HEK293 (cell line): ENCODE results near the gene ZFAND3.

Experiments used
- CTCF ChIA-PET: fragments of 350-600 bp; formaldehyde crosslinking; extraction: SDS; loops from one replicate; lab custom pipeline; 2021; ENCODE audit warnings: antibody characterized with exemption; lab: Yijun Ruan, JAX
- POLR2A ChIA-PET: fragments of 300-600 bp; formaldehyde crosslinking; extraction: SDS; loops from one replicate; lab custom pipeline; 2020; ENCODE audit warnings: antibody characterized with exemption, inconsistent platforms; lab: Yijun Ruan, JAX
- H3K27ac ChIP-seq: fragments of 200-500 bp; sonication (Bioruptor generic); 2 replicates; pipeline ENCODE4 v1.5.1; 2014; ENCODE audit warnings: low read depth, low read length, control low read depth, inconsistent platforms; ENCODE audit errors: extremely low read depth
- H3K36me3 ChIP-seq, 2 experiments: fragments of 200-500 bp in 1 of 2; sonication (Bioruptor generic) in 1 of 2; 1 replicate in 1 of 2; 2 replicates in 1 of 2; pipeline ENCODE4 v1.5.1; 2014 to 2017; ENCODE audit warnings: inconsistent platforms in 2 of 2, low read length in 2 of 2; ENCODE audit not compliant: control insufficient read depth in 2 of 2, insufficient read depth in 1 of 2
- H3K4me1 ChIP-seq: fragments of 200-500 bp; sonication (Bioruptor generic); 2 replicates; pipeline ENCODE4 v1.5.1; 2014; ENCODE audit warnings: mild to moderate bottlenecking, low read length, inconsistent platforms; ENCODE audit not compliant: control insufficient read depth, insufficient read depth
- H3K4me3 ChIP-seq: 2 replicates; pipeline ENCODE4 v1.5.1; 2011; ENCODE audit warnings: low read depth, mild to moderate bottlenecking, control low read depth, low read length, moderate library complexity
- H3K9me3 ChIP-seq: fragments of 200-500 bp; sonication (Bioruptor generic); 2 replicates; pipeline ENCODE4 v1.5.1; 2014; ENCODE audit warnings: low read depth, low read length, inconsistent platforms; ENCODE audit not compliant: control insufficient read depth, insufficient read depth
- BCL6B ChIP-seq: fragments of 450-650 bp; formaldehyde crosslinking; IDR thresholded peaks from 2 replicates; pipeline ENCODE4 v1.5.1; 2017; ENCODE audit warnings: missing biosample characterization, missing genetic modification characterization
- GFI1B ChIP-seq: fragments of 450-650 bp; formaldehyde crosslinking; IDR thresholded peaks from 2 replicates; pipeline ENCODE4 v1.5.1; 2016; ENCODE audit warnings: missing biosample characterization, missing genetic modification characterization
- KLF10 ChIP-seq: fragments of 450-650 bp; IDR thresholded peaks from 2 replicates; pipeline ENCODE4 v1.5.1; 2018; ENCODE audit warnings: missing biosample characterization, mild to moderate bottlenecking, missing genetic modification characterization
- OSR2 ChIP-seq: fragments of 450-650 bp; formaldehyde crosslinking; IDR thresholded peaks from 2 replicates; pipeline ENCODE4 v1.5.1; 2016; ENCODE audit warnings: missing biosample characterization, missing genetic modification characterization
- PRDM4 ChIP-seq: fragments of 450-650 bp; formaldehyde crosslinking; IDR thresholded peaks from 2 replicates; pipeline ENCODE4 v1.5.1; 2017; ENCODE audit warnings: missing biosample characterization, missing genetic modification characterization
- PRDM6 ChIP-seq: fragments of 450-650 bp; formaldehyde crosslinking; IDR thresholded peaks from 2 replicates; pipeline ENCODE4 v1.5.1; 2017; ENCODE audit warnings: missing biosample characterization, missing genetic modification characterization
- SALL2 ChIP-seq: fragments of 450-650 bp; formaldehyde crosslinking; IDR thresholded peaks from 2 replicates; pipeline ENCODE4 v1.5.0; 2017; ENCODE audit warnings: missing biosample characterization, mild to moderate bottlenecking, missing genetic modification characterization, borderline replicate concordance
- SCRT1 ChIP-seq: fragments of 450-650 bp; formaldehyde crosslinking; IDR thresholded peaks from 2 replicates; pipeline ENCODE4 v1.5.1; 2016; ENCODE audit warnings: missing biosample characterization, missing genetic modification characterization, borderline replicate concordance
- SP7 ChIP-seq: fragments of 450-650 bp; formaldehyde crosslinking; IDR thresholded peaks from 2 replicates; pipeline ENCODE4 v1.5.1; 2016; ENCODE audit warnings: missing biosample characterization, missing genetic modification characterization
- WT1 ChIP-seq: fragments of 450-650 bp; formaldehyde crosslinking; IDR thresholded peaks from 2 replicates; pipeline ENCODE4 v1.5.1; 2016; ENCODE audit warnings: missing biosample characterization, missing genetic modification characterization
- ZBTB17 ChIP-seq: fragments of 450-650 bp; formaldehyde crosslinking; IDR thresholded peaks from 2 replicates; pipeline ENCODE4 v1.5.1; 2016; ENCODE audit warnings: missing biosample characterization, missing genetic modification characterization
- ZBTB44 ChIP-seq: fragments of 450-650 bp; IDR thresholded peaks from 2 replicates; pipeline ENCODE4 v1.5.1; 2018; ENCODE audit warnings: missing biosample characterization, mild to moderate bottlenecking, missing genetic modification characterization
- ZBTB49 ChIP-seq: fragments of 450-650 bp; formaldehyde crosslinking; IDR thresholded peaks from 2 replicates; pipeline ENCODE4 v1.5.1; 2016; ENCODE audit warnings: missing biosample characterization, missing genetic modification characterization, low read depth
- ZBTB7A ChIP-seq: fragments of 450-650 bp; formaldehyde crosslinking; IDR thresholded peaks from 2 replicates; pipeline ENCODE4 v1.5.1; 2016; ENCODE audit warnings: low read depth, missing biosample characterization, missing genetic modification characterization
- ZFP69B ChIP-seq: fragments of 450-650 bp; formaldehyde crosslinking; IDR thresholded peaks from 2 replicates; pipeline ENCODE4 v1.5.1; 2016; ENCODE audit warnings: missing biosample characterization, missing genetic modification characterization
- ZNF114 ChIP-seq: fragments of 450-650 bp; formaldehyde crosslinking; IDR thresholded peaks from 2 replicates; pipeline ENCODE4 v1.5.0; 2017; ENCODE audit warnings: missing biosample characterization, missing genetic modification characterization
- ZNF140 ChIP-seq: fragments of 450-650 bp; formaldehyde crosslinking; IDR thresholded peaks from 2 replicates; pipeline ENCODE4 v1.5.1; 2016; ENCODE audit warnings: missing biosample characterization, missing genetic modification characterization
- ZNF26 ChIP-seq: fragments of 450-650 bp; formaldehyde crosslinking; IDR thresholded peaks from 2 replicates; pipeline ENCODE4 v1.5.1; 2016; ENCODE audit warnings: missing biosample characterization, missing genetic modification characterization
- ZNF324 ChIP-seq: fragments of 450-650 bp; formaldehyde crosslinking; IDR thresholded peaks from 2 replicates; pipeline ENCODE4 v1.5.1; 2016; ENCODE audit warnings: missing biosample characterization, missing genetic modification characterization
- ZNF37A ChIP-seq: fragments of 450-650 bp; IDR thresholded peaks from 2 replicates; pipeline ENCODE4 v1.5.1; 2018; ENCODE audit warnings: missing biosample characterization, missing genetic modification characterization
- ZNF600 ChIP-seq: fragments of 450-650 bp; formaldehyde crosslinking; IDR thresholded peaks from 2 replicates; pipeline ENCODE4 v1.5.1; 2016; ENCODE audit warnings: missing biosample characterization, missing genetic modification characterization

The ZFAND3 gene

GRCh38 chr6:37876843-37877242, 57.3 kb downstream of the ZFAND3 start:
- H3K9me3 ChIP-seq, result no peaks in the 10 kb centered on the region
- no peak overlapping the region for H3K27ac ChIP-seq
- peaks cover 47% of the 10 kb centered on the region for H3K4me1 ChIP-seq
- ChIA-PET POLR2A (no interaction called here), CTCF (interaction anchor here (0.6 kb wide), 1 partner anchor 16 kb away, joined by 3 read pairs; no protein-coding TSS in a partner anchor)
- no peak for TF ChIP-seq ZBTB7A (tag by site-specific recombination)
- peak; percentile 76 for TF ChIP-seq PRDM6
- 0 out of 2 replicates have a peak, but pooled peaks have one; percentile 5 for TF ChIP-seq BCL6B
- TF ChIP-seq ZBTB44, result peak; percentile 73
- H3K36me3 ChIP-seq, result no peaks in the 10 kb centered on the region
- H3K4me3 ChIP-seq, result no peak overlapping the region

- CTCF ChIA-PET, result interaction anchor here (0.6 to 0.8 kb wide), 5 partner anchors 8 to 86 kb away, joined by 3 read pairs; no protein-coding TSS in a partner anchor
- H3K4me3 ChIP-seq, result no peak overlapping the region
- POLR2A ChIA-PET, result interaction anchor here (1.4 kb wide), 1 partner anchor 179 kb away, joined by 3 read pairs; no protein-coding TSS in a partner anchor
- H3K9me3 ChIP-seq, result no peaks in the 10 kb centered on the region
- no peak overlapping the region for H3K27ac ChIP-seq
- H3K4me1 ChIP-seq, result peaks cover 46% of the 10 kb centered on the region
- no peaks in the 10 kb centered on the region for H3K36me3 ChIP-seq
- TF ChIP-seq ZBTB49 (tag by site-specific recombination) (no peak), SP7 (tag by site-specific recombination) (peak; percentile 74), ZNF600 (tag by site-specific recombination) (0 out of 2 replicates have a peak, but pooled peaks have one; percentile 57), OSR2 (peak; percentile 83), ZNF26 (tag by site-specific recombination) (no peak), WT1 (peak; percentile 88), ZNF140 (tag by site-specific recombination) (no peak), KLF10 (no peak), PRDM4 (tag by site-specific recombination) (peak; percentile 55), ZFP69B (no peak), ZNF37A (tag by site-specific recombination) (no peak), SCRT1 (tag by site-specific recombination) (no peak), SALL2 (tag by site-specific recombination) (no peak), ZBTB17 (tag by site-specific recombination) (peak; percentile 63), ZNF324 (tag by site-specific recombination) (no peak), GFI1B (tag by site-specific recombination) (peak; percentile 61; the same call in 1 of the 2 replicates), ZNF114 (no peak)
Observed at GRCh38 chr6:37877373-37878149, 58.0 kb downstream of the ZFAND3 start.
